ENCODE results near the gene PDK2. TPM values are rescaled to one million over a fixed set of nuclear protein-coding genes. Genes with fewer than 3 reads are reported as not detected.

PDK2 gene
- total and polyA plus RNA-seq, 9 of the 15 experiments (the other 6 are each of a cell fraction or from before 2014, with no cell fraction given) = 0.03 to 2.5 (median 1.4) TPM

- no peak for TF ChIP-seq KDM4B (IDR thresholded peaks at IDR 0.05; ENCODE audit: borderline replicate concordance in 2 of 2, low read depth in 1 of 2)
- peak; percentile 87 for TF ChIP-seq ZNF764 (CRISPR knock-in tag; IDR thresholded peaks at IDR 0.05; ENCODE audit: low read depth)
- TF ChIP-seq RAD21 (CRISPR knock-in tag; conservative IDR thresholded peaks at IDR 0.05 in 1 of 2, IDR thresholded peaks at IDR 0.05 in 1 of 2) = peak; percentile 62
- no peak for TF ChIP-seq RBM14 (IDR thresholded peaks at IDR 0.05; ENCODE audit: borderline replicate concordance, insufficient read depth, low read depth, low read length)
- TF ChIP-seq GTF2E2 (tag; IDR thresholded peaks at IDR 0.05) = no peak
- TF ChIP-seq ZNF408 (CRISPR knock-in tag; IDR thresholded peaks at IDR 0.05; ENCODE audit: low read depth) = no peak
- TF ChIP-seq ZNF655 (CRISPR knock-in tag; IDR thresholded peaks at IDR 0.05) = no peak
- 0 out of 2 replicates have a peak, but pooled peaks have one; percentile 19 for TF ChIP-seq RBFOX2 (IDR thresholded peaks at IDR 0.05; ENCODE audit: low read depth, low read length)
- TF ChIP-seq CTCFL (IDR thresholded peaks at IDR 0.05; ENCODE audit: borderline replicate concordance, insufficient read depth, low read depth, low read length, poor library complexity, severe bottlenecking) = peak; percentile 23
- no peak for TF ChIP-seq MAFG (tag; conservative IDR thresholded peaks at IDR 0.05)
- peak; percentile 52 for TF ChIP-seq CCNT2 (IDR thresholded peaks at IDR 0.05; ENCODE audit: borderline replicate concordance, extremely low read depth, insufficient read length, low read depth, low read length)
- peak; percentile 47 for TF ChIP-seq HMGN3 (IDR thresholded peaks at IDR 0.05; ENCODE audit: borderline replicate concordance, extremely low read depth, insufficient read length, low read depth, low read length)
- TF ChIP-seq ZNF586 (CRISPR knock-in tag; conservative IDR thresholded peaks at IDR 0.05) = no peak
- 0 out of 2 replicates have a peak, but pooled peaks have one; percentile 16 for TF ChIP-seq ETS1 (conservative IDR thresholded peaks at IDR 0.05; ENCODE audit: control insufficient read depth, low read depth, low read length)
- TF ChIP-seq E2F4 (CRISPR knock-in tag; IDR thresholded peaks at IDR 0.05; ENCODE audit: low read depth) = no peak
- TF ChIP-seq FOXA3 (CRISPR knock-in tag; conservative IDR thresholded peaks at IDR 0.05 in 1 of 2, IDR thresholded peaks at IDR 0.05 in 1 of 2) = no peak
- TF ChIP-seq ZBTB1 (CRISPR knock-in tag; IDR thresholded peaks at IDR 0.05; ENCODE audit: borderline replicate concordance, low read depth) = no peak
- no peak for TF ChIP-seq ZFX (CRISPR knock-in tag; IDR thresholded peaks at IDR 0.05)
- TF ChIP-seq KDM2B (CRISPR knock-in tag; IDR thresholded peaks at IDR 0.05) = no peak
Observed at GRCh38 chr17:50117202-50118051, 22.3 kb downstream of the PDK2 start (continued).

All from K562 (cell line).